ENCODE measurements around the gene YIPF7.

YIPF7 gene

DNA sequence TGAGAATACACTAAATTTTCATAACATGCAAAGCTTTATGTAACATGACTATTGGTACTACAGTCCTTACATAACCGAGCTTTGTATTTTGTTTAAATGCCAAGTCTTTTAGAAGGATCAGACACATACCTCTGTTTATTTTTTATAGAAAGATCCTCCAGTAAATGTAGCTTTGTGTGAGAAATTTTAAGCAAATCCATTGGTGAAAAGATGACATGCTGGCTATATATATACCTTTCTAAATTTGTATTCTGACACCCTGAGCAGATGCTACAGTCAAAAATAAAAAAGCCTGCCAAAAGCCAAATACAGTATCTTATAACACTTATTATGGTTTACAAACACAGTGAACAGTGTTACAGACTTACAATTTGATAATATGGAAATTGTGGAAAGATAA, at the start of gene YIPF7:
Gene YIPF7, minus strand, starts transcription at position 201 of the 400 bp plus-strand sequence. CDS start 1,525 bp downstream, outside the sequence.
- DNase-seq = no peak

DNA sequence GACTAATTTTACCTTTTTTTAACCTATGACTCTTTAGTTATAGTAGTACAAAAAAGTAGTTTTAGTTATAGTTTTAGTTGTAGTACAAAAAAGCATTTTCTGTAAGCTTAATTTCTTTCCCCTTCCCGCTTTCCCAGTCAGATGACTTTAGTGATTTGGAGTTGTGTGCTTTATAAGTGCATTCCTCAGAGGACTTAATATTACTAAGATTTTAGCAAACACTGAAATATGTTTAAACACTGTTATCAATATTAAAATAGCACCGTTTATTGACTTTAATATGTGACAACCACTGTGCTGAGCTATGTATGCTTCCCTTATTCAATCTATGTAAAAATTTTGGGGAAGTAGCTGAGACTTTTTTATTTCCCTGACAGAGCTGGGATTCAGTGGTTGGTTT, 49.6 kb upstream of the YIPF7 start:
- DNase-seq = no peak

DNA sequence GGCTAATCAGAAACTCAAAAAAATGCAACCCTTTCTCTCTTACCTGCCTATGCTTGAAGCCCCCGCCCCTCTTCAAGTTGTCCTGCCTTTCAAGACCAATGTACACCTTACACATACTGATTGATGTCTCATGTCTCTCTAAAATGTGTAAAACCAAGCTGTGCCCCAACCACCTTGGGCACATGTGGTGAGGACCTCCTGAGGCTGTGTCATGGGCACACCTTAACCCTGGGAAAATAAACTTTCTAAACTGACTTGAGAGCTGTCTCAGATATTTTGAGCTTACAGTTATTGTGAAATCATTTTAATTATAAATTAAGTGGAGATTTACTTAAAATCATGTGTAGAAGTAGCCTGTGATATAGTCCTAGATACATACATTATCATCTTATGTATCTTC, 49.0 kb upstream of the YIPF7 start:
- DNase-seq = no peak

DNA sequence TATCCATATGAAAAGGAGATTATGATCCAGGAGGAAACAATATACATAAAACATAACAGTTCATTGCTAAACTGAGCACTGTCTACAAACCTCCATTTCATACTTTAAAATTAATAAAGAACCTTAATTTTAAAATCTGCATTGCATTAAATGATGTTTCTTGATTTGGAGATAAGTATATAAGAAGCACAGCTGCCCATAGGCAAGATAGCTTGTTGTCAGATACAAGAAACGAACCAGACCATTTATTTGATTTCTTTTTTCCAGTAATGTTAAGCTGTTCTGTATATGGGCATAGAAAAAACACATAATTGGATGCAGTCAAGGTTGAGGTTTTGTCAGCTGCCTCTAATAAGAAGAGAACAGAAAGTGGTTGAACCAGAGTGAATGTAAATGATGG, 33.2 kb upstream of the YIPF7 start:
- no peak for DNase-seq

DNA sequence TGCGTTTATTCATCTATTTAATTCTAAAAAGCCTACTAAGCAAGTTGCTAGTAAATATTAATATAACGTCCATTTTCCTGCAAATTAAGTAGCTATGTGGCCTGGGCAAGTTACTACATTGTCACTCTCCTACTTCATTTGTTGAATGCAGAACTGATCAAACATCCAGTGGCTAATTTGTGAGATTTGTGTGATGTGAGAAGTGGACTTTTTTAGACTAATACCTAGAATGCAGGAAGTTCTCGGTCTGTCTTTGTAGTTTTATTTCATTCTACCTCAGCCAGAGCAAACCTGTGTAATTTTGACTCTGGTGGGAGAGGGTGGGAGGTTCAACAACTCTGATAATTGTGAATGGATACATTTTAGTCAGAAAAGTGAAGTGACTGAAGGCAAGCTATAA, 27.6 kb upstream of the YIPF7 start:
- DNase-seq = no peak

DNA sequence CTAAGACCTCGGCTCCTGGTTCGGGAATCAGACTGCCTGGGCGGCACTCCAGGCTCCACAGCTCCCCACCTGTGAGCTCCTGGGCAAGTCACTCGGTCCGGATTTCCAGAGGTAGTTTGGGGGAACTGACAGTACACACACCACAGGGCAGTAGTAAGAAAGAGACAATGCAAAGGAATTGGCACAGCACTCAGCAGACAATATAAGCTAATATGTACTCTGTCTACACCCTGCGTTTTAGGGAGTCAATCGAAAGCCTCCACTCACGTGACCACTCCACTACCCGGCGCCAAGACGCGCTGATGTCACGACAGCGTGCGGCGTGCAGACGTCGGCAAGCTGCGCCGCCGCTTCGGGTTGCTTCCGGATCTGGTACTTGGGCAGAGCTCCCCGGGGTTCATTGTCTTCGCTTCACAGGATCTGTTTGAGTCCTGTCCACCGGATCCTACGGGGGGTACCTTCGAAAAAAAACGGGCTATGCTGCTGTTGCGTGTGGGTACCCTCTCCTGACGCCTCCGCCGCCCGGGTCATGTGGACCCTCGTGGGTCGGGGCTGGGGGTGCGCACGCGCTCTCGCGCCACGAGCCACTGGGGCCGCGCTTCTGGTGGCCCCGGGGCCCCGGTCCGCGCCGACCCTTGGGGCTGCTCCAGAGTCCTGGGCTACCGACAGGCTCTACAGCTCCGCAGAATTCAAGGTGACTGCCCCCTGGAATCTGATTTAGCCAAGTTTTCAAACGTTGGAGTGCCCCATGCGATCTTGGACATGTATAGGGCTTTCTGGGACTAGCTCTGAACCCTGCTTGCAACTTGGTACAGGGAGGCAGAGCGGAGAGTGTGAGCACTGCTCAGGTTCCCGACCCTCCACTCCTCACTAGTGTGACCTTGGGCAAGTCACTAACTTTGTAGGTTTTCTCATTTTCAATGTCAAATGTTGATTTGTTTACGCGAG, 26.9 kb upstream of the YIPF7 start, which contains the start of gene GUF1:
Gene GUF1, plus strand, starts transcription at position 327 of the 948 bp plus-strand sequence. Its CDS starts 203 bp downstream, at position 530.
- DNase-seq = peak; percentile 55

DNA sequence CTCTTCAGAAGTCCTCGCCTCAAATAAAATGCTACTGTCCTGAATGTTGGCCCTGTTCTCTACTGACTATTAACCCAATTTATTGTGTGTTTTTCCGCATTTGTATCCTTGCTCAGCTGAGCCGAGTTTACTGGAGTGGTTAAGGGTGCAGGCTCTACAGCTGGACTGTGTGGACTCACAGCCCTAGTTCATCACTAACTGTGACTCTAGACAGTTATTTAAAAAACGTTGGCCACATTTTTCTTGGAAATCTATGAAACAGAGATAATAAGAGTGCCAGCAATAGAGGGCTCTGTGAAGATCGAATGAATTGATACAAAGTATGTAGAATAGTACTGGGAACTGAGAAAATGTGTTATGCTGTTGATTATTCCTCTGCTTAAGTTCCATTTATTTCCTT, 23.9 kb upstream of the YIPF7 start:
- DNase-seq = no peak

DNA sequence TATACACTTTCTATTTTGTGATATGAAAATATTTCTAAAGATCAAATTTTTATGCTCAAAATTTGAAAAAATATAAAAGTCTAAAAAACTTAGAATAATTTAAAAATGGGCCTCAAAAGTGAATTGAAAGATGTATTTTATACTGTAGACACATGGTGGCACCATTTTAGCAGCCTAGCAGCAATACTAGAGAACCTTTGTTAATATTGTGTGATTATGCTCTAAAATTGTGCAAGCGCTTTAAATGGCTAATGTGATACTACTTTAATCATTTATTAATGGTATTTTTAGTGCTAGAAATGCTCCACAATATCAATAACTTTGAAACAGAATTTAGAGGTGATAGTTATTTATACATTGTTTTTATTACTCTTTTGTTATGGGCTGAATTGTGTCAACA, 23.0 kb upstream of the YIPF7 start:
- no peak for DNase-seq

DNA sequence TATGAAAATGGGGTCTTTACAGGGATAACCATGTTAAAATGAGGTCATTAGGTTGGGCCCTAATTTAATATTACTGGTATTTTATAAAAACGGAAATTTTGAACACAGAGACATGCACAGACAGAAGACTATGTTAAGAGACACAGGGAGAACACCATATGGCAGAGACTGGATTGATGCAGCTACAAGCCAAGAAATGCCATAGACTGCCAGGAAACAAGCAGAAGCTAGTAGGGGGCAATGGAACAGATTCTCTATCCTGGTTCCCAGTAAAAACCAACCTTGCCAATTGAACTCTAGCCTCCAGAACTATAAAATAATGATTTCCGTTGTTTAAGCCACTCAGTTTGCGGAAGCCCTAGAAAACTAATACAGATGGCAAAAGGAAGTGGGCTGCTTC, 20.2 kb upstream of the YIPF7 start:
- no peak for DNase-seq

DNA sequence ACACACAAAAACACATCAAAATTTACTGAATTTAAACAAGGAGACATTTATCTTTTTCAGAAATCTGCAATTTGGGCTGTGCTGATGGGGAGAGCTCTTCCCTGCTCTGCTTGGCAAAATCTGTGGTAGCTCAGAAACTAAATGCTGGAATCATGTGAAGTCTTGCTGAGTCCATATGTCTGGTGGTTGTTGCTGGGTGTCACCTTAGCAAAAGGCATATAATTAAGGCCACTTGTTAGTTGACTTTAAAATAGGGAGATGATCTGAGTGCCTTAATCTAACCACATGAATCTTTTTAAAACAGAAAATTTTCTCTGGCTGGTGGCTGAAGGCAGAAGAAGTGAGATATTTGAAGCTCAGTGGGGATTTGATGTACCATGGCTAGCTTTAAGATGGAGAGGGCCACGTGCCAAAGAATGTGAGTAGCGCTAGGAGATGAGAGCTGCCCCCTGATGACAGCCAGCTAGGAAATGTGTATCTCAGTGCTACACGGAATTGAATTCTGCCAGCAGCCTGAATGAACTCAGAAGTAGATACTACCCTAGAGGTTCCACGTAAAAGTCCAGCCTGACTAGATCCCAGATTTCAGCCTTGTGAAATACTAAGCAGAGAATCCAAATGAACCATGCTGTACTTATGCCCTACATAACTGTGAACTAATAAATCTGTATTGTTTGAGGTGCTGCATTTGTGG, 19.2 kb upstream of the YIPF7 start:
- DNase-seq = no peak

DNA sequence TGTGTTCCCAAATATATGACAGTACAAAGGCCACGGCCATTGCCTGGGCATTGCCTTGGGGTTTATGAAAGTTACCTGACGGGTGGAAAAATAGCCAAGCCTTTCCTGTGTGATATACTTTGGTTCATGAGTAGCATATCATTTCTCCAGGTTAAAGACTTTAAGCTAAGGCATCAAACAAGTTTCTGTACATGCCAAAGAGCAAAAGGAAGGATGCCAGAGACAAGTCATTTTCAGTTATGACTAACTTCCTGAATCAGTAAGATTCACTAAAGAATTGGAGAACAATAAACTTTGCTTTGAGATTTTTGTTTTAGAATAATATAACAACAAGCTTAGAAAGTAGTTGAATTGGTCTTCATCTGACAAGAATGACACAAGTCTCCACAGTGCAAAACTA, 17.1 kb upstream of the YIPF7 start:
- no peak for DNase-seq

DNA sequence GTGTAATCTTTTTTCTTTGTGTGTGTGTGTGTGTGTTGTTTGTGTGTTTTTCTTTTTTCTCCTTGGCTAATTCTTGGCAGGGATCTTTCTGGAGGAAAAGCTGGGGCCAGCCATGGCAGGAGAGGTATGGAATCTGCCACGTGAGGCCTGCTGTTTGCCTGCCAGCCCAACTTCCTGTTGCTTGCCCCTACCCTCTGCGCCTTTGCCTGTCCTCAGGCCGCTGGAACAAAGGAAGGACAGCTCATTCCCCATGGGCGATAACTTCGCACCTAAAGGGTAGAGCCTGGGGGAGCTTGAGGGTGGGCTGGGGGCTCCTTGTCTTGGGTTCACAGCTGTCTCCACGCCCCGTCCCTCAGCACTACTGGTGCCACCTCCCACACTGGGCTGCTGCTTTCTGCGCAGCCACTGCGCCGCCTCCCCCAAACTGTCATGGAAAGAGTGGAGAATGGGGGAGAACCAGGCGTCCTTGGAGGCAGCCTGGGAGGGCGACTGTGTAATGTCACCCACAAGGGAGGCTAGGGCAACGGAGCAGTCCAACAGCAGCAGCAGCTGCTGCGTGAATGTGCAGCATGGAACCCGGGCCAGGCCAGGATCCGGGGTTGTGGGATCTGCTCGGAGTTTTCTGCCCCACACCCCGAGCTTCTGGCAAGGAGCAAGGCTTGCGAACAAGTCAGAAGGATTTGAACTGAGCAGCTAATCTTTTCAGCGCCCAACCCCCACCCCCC, 12.3 kb upstream of the YIPF7 start:
- DNase-seq = no peak

DNA sequence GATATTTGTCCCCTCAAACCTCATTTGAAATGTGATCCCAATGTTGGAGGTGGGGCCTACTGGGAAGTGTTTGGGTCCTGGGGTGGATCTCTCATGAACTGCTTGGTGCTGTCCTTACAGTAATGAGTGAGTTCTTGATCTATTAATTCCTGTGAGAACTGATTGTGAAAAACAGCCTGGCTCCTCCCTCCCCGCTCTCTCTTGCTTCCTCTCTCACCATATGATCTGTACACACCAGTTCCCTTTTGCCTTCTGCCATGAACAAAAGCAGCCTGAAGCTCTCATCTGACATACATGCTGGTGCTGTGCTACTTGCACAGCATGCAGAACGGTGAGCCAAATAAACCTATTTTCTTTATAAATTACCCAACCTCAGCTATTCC, 11.2 kb upstream of the YIPF7 start:
- no peak for DNase-seq

DNA sequence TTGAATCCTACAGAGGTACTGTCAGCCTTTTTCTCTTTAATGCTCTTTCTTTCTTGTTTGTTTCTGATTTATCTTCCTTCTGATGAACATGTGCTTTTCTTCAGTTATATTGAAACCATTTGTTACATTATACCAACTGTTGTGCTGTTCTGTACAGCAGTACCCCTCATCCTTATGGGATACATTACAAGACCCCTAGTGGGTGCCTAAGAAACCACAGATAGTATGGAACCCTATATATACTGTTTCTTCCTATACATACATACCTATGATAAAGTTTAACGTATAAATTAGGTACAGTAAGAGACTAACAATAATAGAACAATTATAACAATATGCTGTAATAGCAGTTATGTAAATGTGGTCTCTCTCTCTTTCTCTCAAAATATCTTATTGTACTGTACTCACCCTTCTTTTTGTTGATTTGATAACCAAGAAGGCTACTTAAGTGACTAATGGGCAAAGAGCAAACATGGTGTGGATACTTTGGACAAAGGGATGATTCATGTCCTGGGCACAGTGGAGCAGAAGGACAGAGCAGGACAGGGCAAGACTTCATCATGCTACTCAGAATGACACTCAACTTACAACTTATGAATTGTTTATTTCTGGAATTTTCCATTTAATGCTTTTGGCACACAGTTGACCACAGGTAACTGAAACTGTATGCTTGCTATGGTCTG, 10.7 kb upstream of the YIPF7 start:
- no peak for DNase-seq

DNA sequence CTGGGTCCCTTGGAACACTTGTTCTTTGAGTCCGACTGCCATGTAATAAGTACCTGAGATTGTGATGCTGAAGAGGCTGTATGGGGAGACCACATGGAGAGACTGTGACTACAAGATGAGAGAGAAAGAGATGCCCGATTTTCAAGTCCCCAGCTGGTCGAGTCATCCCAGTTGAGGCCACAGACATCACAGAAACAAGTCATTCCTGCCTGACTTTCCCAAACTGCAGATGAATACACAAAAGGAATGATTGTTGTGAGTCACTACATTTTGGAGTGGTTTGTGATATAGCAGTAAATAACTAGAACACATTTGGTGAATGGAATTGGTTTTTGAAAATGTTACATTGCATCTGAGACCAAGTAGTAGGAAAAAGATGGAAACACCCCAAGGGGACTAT, 9.0 kb upstream of the YIPF7 start:
- no peak for DNase-seq

DNA sequence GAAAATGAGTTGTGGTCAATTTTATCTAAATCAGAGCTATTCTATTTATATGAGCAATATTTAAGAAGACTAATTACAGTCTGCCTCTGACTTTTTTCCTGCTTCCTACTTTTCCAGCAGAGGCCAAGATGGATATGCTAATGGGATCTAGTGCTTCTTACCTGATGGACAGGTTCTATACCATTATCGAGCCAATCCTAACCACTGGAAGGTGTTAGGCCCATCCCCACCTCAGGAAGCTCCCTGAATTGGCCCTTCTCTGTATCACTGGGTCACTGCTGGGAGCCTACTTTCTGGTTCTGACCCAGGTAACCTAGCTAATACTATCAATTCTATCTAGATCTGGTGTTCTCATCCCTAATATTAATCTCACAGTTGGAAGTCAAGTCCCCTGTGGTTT, 577 bp upstream of the YIPF7 start:
- no peak for DNase-seq

DNA sequence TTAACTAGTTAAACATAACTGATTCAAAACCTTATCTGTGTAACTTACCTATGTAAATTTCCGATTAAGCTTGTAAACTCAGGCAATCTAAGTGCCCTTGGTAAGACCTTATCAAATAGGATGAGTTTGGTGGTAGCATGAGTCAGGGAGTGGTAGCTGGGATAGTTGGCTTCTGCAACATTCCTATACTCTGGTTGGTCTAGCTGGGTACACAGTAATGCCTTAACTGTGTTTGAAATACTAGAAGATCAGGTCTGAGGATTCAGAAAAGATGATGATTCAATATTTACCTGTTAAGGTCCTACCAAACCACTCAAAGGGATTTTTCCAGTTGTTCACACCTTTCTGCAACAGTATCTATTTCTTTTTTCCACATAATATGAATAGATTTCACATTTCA, 5.3 kb downstream of the YIPF7 start:
- no peak for DNase-seq

DNA sequence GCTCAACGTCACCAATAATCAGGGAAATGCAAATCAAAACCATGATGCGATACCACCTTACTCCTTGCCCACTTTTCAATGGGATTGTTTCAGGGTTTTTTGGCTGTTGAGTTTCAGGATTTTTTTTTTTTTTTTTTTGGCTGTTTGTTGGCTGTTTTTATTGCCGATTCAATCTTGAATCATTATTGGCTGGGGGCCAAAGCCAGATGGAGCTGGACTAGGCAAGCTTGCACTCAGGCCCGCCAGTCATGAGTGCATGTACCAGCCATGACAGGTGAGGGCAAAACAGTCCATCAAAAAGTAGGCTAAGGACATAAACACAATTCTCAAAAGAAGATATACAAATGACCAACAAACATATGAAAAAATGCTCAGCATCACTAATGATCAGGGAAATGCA, 13.3 kb downstream of the YIPF7 start:
- DNase-seq = no peak

DNA sequence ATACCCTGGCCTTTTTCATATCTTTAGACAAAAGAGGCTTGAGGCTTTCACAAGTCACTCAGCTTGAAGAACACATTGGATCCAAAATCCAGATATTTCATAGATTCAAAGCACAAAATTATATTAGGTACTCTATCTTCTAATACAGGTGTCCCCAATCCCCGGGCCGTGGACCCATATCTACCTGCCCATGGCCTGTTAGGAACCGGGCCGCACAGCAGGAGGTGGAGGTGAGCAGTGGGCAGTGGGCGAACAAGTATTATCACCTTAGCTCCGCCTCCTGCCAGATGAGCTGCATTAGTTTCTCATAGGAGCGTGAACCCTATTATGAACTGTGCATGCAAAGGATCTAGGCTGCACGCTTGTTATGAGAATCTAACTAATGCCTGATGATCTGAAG, 18.7 kb downstream of the YIPF7 start:
- DNase-seq = no peak

DNA sequence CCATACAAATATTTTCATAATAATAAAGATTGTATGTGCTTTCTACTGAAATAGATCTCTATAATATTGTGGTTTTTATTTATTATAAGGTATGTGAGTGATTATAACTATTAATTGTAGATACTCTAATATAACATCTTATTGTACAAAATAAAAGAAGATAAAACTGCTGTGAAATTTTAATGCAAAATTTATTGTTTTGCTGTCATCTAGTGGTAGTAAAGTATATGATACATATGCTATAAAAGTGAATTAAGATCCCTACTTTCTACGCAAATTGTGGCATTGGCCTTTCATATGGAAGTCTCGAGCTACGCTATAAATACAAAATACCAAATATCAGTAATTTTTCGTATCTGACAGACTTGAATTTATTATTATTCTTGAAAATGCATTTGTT, 19.3 kb downstream of the YIPF7 start:
- no peak for DNase-seq

DNA sequence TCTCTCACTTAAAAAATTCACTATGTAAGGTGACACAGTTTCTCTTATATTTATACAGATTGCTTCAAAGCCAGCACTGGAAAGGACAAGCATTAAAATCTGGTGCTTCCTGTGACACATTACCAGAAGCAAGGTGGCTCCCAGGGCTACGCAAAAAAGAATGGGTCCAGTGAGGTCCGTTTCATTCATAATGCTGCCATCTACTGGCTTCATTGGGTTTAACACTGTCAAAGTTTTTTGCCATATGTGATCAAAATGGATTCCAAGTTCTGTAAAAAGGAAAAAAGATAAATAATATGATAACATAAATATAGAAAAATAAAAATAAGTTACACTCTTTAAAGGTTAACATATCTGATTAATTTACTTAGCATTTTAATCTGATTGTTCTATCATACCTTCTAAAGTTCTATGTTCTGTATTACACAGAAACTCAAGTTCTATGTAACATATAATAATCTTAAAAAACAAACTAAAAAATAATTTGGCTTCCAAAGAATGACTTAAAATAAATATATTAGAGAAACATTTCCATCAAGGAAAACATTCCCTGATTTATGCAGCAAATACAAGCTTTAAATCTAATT, 22.1 kb downstream of the YIPF7 start:
- no peak for DNase-seq

DNA sequence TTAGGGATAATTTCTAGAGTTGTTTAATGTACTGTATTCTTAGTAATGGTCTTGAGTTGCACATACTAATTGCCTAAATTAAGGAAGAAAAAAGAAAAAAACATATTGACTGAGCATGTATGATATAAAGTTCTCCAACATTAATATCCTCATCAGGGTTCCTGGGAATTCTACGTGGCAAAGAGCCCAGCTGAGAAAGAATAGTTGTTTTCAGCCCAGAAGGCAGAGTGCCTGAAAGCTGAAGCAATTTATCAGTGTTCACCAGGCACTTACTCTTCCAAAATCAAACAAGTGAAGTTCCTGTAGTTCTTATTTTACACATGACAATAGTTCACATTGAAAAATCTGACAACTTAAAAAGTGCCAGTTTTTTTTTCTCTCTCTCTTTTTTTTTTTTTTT, 27.7 kb downstream of the YIPF7 start:
- DNase-seq = no peak

DNA sequence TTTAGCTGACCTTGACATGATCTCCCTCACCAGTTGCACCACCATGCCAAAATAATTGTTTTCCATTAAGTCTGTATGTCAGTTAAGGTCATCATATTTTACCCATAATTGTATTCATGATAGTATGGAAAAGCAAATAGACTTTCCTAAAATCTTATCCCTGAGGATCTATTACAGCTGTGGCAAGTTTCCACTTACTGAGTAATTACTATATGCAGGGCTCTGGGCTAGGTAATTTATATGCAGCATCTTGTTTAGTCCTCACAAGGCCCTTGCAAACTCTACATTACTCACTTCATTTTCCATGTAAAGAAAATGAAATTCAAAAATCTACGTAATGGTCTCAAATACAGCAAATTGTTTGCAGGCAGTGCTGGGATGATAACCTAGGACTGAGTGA, 34.8 kb downstream of the YIPF7 start:
- DNase-seq = no peak

All from NCI-H2029 treated with DMSO at 0.1 percent for 48 hours (cell line).